Measurements from ENCODE around the gene PRKN.
"Not testable (repeated sequence)": the region's sequence is repeated elsewhere in the genome, so short reads cannot be mapped to it uniquely, and the experiment has no call there.

Gene PRKN

DNA sequence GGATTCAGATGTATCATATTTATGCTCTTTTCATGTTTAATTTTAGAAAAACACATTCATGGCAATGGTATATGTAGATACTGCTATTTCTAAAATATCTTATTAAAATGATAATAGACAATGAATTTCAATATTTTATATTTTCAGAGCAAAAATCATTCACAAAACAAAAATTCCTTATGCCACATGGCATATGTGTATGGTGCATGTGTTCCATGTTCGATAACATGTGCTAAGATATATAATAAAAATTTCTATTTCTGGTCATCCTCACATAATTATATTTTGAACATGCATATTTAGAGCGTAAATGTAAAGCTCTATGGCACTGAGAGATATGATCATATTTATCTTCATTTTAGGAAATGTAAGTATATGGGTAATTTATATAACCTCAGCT, 847.5 kb downstream of the PRKN start:
- no peak for DNase-seq

DNA sequence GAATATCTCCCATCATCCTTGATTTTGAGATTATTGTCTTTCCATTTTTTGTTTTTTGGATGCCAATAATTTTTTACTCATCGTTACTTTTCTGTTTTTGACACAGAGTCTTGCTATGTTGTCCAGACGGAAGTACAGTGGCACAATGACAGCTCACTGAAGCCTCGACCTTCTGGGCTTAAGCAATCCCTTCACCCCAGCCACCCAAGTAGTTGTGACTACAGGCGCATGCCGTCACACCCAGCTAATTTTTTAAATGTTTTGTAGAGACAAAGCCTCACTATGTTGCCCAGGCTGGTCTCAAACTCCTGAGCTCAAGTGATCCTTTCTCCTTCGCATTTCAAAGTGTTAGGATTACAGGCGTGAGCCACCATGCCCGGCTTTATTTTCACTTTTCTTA, 851.3 kb downstream of the PRKN start:
- no peak for DNase-seq

DNA sequence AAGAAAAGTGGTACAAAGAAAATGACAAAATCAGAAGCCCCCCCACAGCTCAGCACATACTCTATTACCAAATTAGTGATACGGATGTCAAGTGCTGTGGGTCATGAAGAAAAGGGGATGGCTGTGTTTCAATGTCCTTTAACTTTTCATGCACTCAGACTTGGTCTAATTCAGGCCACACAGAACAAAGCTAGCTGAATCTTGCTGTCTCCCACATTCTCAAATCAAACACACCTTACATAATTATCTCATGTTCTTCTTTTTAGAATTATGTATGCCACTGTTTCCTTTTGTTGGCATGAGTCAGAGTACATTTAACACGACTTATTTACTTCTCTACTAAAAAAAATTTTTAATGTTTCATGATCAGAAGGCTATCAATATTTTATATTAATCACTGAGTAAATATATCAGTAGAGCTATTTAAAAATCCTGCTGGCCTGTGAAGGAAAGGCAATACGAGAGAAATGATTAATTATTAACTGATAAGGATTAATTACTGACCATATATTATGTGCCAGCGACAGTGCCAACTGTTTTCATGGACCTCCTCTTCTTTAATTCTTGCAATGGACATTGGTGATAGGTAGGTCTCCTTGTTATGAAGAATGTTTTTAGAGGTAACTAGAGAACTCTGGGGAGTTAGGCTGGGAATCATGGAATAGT, 857.2 kb downstream of the PRKN start:
- DNase-seq: no peak

DNA sequence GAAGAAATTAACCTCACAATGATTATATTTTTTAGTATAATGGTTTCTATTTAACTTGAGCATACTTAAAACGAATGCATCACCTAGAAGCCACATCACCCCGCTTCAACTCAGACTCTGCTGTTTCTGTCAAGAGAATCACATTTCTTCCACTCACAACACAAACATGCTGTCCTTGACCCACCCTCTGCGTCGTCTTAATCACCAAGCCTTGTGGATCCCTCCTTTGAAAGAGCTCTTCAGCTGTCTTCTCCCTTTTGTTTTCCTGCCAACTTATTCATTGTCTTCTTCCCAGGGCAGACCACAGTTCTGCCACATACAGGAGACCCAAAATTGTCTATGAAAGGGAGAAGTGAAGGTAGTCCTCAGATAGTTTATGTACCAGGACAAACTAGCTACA, 858.1 kb downstream of the PRKN start:
- DNase-seq: no peak

DNA sequence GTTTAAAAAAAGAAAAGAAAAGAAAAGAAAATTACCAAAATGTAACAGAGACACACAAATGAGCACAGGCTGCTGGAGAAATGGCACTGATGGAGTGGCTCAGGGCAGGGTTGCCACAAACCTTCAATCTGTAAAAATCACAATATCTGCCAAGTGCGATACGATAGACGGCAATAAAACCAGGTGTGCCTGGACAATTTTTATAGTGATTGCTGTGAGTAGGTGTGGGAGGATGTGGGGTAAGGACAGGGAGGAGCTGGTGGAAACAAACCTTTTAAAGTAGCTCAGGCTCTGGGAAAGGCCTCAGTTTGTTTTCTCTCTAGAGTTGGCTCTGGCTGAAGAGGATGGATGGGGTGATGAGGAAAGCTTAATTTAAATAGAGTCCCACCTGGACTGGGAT, 861.0 kb downstream of the PRKN start:
- DNase-seq: no peak

DNA sequence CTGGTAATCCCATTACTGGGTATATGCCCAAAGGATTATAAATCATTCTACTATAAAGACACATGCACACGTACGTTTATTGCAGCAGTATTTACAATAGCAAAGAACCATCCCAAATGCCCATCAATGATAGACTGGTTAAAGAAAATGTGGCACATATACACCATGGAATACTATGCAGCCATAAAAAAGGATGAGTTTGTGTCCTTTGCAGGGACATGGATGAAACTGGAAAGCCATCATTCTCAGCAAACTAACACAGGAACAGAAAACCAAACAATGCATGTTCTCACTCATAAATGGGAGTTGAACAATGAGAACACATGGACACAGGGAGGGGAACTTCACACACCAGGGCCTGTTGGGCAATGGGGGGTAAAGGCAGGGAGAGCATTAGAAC, 866.5 kb downstream of the PRKN start:
- not testable (repeated sequence) for DNase-seq

DNA sequence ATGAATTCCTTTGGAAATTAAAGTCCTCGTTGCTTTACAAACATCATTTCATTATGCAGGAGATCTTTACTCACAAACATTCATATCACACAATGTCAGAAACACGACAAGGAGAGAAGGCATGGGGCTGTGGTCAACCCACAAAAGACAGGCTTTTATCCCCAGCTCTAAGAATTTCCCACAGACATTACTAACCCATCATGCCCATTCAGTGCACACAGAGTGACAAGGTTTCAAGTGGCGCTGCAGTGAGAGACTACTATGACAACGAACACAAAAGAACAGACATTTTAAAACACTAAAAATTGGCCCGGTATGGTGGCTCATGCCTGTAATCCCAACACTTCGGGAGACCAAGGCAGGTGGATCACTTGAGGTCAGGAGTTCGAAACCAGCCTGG, 873.9 kb downstream of the PRKN start:
- DNase-seq: no peak

DNA sequence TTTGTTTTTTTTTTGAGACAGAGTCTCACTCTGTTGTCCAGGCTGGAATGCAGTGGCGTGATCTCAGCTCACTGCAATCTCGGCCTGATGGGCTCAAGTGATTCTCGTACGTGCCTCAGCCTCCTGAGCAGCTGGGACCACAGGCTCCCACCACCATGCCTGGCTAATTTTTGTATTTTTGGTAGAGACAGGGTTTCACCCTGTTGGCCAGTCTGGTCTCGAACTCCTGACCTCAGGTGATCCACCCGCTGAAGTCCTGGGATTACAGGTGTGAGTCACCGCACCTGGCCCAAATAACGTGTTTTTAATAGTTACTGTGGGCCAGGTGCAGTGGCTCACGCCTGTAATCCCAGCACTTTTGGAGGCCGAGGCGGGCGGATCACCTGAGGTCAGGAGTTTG, 876.1 kb downstream of the PRKN start:
- not testable (repeated sequence) for DNase-seq

DNA sequence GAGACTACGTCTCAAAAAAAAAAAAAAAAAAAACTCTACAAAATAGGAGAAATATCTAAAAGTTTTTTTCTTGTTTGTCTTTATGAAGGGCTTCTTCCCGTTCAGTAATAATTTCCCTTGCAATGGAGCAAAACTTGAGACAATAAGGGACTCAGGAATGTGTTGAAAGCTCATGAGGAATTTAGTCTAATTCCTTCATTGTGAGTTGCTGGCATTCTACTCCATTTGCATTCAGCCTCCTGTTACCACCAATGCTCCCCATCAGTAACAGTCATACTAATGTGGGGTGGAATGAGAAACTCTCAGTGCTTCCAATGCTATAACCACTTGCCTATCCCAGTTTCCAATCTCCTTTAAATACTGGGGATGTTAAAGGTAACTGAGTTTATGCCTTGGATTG, 877.0 kb downstream of the PRKN start:
- no peak for DNase-seq

DNA sequence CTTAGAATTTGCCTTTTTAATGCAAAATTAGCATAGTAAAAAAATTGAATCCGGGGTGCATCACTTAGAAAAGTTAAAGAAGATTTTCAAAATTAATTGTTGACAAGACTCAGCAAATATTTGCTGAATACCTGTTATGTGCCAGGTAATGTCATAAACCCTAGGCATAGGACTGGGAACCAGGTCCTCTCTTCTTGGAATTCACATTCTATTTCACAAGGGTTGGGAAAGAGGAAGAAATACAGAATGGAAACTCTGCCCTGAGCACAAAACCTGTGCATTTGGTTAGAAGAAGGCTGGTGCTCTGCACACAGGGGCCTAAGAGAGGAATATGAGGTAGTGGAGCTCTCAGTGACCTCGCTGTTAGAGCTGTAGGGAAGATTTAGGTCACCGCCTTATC, 879.9 kb downstream of the PRKN start:
- no peak for DNase-seq

DNA sequence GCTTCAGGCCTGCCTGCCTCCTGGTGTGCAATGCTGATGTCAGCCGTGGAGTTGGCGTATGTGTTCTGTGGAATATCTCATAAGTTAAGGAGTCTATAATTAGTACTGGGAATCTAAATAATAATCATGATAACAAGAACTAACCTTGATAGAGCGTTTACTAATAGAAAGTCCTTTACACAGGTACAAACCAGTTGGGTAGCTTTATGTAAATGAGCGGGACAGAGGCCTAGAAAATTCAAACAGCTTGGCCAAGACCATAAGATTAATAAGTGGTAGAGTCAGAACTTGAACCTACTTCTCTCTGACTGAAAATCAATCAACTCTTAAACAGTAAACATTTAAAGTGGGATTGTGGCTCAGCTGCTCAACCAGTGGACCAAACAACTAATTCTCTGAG, 882.8 kb downstream of the PRKN start:
- DNase-seq: no peak

DNA sequence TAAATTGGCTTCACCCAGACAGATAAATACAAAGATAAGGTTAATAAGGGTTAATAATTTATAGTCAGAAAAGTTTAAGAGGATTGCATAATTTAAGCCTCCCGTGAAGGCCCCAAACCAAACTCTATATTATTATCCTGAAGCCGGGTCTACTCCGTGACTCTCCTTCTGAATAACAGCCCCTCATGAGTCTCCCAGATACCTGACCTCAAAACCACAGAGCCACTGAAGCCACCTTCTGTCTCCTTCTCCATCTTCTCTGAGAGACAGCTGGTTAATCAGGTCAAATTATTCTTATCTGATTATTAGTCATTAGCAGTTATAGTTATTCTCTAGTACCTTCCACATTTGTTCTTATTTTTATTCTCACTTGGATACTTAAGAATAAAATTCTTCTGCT, 884.5 kb downstream of the PRKN start:
- peak; percentile 10 for DNase-seq

DNA sequence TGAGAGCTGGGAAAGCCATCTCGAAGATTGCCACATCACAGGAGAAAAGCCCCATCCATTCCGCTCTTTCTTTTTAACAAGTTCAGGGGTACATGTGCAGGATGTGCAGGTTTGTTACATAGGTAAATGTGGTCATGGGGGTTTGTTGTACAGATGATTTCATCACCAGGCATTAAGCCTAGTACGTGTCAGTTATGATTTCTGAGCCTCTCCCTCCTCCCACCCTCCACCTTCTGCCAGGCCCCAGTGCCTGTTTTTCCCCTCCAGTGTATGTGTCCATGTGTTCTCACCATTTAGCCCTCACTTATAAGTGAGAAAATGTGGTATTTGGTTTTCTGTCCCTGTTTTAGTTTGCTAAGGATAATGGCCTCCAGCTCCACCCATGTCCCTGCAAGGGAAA, 887.2 kb downstream of the PRKN start:
- DNase-seq: no peak

DNA sequence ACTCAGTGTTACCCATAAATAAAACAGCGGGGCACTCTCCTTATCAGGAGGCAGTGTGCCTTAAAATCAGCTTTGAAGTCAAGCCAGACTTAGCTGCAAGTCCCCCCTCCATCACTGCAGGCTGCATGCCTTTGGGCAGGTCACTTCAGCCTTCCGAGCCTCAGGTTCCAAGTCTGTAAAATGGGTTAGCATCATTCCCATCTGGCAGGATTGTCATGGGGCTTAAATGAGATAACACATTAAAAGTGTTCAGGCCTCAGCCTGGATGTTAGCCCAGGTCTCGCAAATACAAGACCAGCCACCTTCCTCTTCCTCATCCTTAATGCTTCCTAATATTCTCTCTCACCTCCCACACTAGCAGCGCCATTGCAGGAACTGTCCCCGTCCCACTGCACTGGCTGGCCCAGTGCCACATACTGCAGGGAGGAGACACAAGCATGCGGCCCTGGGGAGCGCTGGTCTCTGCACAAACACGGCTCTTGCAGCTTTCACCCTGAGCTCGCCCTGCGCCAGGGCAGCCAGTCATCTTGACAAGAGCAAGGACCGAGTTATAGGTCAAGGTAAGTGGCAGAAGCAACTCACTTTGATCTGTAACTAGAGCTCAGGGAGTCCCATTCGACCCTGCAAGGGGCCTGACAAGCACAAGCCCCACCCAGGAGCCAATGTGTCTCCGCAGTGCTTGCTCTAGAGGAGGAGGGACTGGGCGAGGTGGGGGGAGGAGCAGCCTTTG, 889.1 kb downstream of the PRKN start:
- no peak for DNase-seq

DNA sequence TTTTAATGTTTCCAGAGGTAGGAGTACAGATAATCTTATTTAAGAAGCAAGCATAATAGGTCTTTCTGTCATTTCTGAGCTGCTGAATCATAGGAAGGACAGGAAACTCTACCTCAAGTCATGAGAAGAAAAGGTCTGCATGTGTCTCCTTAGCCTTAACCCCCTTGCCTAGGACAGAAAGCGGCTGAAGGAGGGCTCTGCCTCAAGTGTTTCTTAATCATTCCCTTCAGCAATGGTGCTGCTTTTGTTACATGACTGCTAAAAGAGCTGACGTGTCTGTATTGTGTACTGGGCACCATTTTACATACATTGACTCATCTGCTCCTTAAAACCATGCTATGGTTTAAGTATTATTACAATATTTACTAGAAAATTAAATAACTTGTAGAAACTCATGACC, 889.7 kb downstream of the PRKN start:
- DNase-seq: no peak

DNA sequence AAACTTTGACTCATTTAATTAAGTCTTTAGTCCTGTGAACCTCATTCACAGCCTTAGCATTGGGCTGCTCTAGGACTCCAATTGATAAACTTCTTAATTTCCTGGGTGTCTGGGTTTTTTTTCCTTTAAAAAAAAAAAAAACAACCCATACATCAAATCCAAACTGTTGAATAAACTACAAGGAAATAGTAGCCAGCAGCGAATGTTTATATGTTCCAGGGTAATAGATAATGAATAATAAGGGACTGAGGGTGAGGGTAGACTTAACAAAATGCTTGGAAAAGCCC, 890.2 kb downstream of the PRKN start:
- no peak for DNase-seq

DNA sequence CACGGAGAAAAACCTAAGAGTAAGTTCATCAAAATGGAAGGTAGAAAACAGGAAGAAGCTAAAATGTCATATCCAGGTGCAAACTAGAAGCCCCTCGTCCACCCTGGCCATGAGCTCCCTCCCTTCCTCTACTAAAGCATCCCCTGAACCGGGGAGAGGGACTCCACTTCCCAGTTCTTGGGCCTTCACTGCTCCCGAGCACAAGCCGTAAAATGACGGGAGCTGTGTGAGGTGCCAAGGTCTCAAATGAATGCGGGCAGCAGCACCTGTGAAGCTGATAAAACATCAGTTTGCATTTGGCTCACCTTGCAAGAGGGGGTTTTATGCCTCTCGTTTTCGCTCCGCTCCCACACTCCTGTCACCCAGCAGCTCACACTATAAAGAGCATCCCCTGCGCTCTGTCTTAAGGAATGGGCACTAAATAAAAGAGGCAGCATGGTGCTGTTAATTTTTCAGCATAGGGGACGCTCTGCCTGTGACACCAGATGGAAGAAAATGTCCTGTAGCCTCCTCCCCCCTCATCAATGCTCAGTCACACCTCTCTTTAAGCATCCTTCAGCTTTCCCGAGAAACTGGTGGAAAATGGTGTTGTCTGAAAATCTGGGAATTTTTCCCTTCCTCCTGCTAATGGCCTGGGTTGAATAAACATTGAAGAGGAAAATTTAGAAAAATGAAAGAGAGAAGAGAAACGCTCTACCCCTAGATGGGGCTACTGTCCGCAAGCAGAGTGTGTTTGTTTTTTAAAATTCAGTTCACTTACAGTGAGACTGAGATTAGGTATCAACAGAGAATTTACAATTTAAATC, 890.7 kb downstream of the PRKN start:
- DNase-seq: peak; percentile 15

DNA sequence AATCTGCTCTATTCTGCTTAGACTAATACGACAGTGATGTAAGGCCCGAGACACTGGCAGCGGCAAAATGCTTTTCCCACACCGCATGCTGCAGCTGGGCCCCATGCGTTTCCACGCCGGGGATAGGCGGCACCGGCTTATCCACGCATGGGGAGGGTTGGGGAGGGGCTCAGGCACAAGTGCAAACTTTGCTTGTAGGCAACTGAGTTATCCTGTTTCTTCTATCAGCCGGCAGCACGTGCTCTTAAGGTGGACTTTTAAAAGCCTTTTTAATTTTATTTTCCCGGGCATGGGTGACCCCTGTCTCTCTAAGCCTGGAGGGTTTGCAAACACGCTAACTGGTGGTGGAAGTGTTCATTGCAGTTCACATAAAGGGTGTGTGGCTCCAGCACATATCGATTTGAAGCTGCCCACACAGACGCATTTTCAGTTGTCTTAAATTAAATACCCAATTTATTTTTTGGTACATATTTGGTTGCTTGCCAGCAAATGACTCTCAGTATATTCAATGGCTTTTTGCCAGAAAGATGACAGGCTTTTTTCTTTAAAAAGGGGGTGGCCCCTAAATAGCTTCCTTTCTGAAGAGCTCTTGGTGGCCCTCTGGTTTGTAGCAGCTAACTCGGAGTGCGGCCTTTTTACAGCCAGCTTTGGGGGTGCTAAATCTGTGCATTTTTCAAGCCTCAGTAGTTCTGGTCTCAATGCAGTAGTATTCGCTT, 891.9 kb downstream of the PRKN start:
- DNase-seq: peak; percentile 55

DNA sequence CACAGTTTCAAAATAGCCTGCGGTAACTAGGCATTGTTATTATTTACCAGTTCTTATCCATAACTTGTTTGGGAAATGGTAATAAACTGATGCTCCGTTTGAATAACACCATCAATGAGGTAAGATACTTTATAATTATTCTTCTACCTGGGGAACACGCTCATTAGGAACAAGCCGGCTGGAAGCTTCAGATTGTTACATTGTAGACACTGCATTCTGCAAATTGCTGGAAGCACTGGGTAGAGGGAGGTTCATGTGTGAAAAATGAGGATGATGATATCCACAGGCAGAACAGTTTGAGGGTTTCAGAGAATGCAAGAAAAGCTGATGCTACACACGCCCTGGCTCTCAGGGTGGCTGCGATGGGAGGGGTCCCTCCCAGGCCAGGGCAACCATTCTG, 893.1 kb downstream of the PRKN start:
- no peak for DNase-seq

DNA sequence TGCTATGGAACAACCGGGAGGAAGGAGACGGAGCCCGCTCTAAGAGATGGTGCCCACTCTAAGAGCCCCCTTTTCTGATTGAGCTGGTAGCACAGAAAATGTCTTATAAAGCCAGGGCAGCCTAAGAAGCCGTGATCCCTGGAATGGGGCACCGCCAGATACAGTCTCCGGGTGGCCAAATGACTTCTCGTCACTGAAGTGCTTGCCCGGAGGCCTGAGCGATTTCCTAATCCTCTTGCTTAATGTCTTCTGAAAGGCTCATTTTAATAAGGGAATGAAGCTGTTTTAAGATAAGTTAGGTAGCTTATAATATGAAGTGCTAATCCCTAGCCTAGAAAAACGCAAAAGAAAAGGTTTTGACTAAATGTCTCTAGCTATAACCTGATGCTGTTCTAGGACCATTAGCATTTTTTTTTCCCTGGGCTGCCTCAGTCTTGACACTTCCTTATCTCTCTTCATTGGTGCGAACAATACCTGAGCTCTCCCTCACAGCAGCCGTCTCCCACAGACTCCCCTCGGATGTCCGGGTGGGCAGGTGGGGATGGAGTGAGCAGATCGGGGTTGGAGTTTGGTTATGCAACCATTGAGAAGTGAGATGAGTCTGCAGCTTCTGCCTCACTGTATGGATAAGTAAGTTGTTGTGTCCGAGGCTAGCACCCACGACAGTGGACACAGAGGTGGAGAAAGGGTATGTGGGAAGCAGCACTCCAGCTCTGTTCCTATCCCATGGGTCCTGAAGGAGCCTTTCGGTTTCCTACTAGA, 894.3 kb downstream of the PRKN start:
- DNase-seq: no peak

DNA sequence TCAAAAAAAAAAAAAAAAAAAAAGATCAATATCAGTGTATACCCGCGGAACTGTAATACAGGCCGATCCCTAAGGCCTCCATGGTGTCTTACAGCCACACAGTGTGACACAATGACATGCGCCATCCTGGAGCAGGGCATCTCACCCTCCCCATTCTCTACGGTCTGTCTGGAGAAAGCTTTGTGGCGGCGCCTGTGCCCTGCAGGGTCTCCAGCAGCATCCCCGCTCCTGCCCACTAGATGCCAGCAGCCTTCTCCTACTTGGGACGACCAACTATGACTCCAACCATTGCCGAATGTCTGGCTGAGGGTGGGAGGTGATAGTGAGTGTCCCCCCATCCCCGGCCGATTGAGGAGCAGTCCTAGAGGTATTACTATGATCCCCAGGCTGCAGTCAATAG, 894.9 kb downstream of the PRKN start:
- no peak for DNase-seq

DNA sequence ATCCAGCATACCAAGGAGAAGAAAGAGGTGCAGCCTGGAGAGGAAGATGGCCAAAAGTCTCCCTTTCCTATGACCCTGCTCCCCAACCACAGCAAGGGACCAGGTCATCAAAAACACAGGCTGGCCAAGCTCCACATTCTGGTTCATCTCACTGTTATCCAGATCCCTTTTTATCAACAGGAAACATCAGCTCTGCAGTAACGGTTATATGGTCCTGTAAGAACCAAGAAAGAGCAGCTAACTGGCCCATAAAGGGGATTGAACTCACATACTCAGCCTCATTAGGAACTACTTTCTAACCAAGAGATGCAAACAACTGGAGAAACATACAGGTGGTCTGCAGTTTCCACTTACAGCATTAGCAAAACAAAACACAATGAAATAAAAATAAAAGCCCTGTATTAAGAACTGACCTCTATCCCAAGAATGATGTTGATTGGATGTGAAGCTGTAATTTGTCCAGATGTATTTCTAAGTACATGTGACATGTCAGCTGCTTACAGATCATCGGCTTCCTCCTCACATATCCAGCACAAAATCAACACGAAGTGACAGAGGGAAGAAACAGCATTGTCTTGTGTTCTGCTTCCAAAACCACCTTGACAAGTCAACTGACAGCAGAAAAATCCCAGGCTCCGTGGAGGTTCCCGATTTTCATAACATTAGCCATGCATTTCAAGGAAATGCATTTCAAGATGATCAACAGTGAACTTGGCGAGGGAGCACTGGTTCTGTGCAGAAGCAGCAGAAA, 896.5 kb downstream of the PRKN start:
- peak; percentile 63 for DNase-seq

Measured in hematopoietic multipotent progenitor cell treated with erythropoietin and hydrocortisone succinate and interleukin-3 and kit ligand, for 6 days (in vitro differentiated cells).